Suprapubic skin (tissue), 4 donors: ENCODE results near the gene TCTN1. TPM values are rescaled to one million over a fixed set of nuclear protein-coding genes. Genes with fewer than 3 reads are reported as not detected.
"Not testable (repeated sequence)": the region's sequence is repeated elsewhere in the genome, so short reads cannot be mapped to it uniquely, and the experiment has no call there.

Experiments
- DNase-seq, 2 donors: peaks; one replicate each; pipeline ENCODE4 v3.0.0-alpha.2; 2019; ENCODE audit warnings: low spot score in 2 of 2
- H3K27ac ChIP-seq: fragments of 200-600 bp; sonication (generic); one replicate; pipeline ENCODE4 v1.5.1; 2019
- H3K27me3 ChIP-seq: fragments of 200-600 bp; sonication (generic); one replicate; pipeline ENCODE4 v1.5.1; 2019
- H3K36me3 ChIP-seq: fragments of 200-600 bp; sonication (generic); one replicate; pipeline ENCODE4 v1.5.1; 2019
- H3K4me1 ChIP-seq: fragments of 200-600 bp; sonication (generic); one replicate; pipeline ENCODE4 v1.5.1; 2019
- H3K4me3 ChIP-seq: fragments of 200-600 bp; sonication (generic); one replicate; pipeline ENCODE4 v1.5.1; 2019; ENCODE audit warnings: mild to moderate bottlenecking
- H3K9me3 ChIP-seq: fragments of 200-600 bp; sonication (generic); one replicate; pipeline ENCODE4 v1.5.1; 2019
- EP300 ChIP-seq: sonication (generic); formaldehyde crosslinking; IDR thresholded peaks from one replicate; pipeline ENCODE4 v1.6.1; 2017; ENCODE audit warnings: antibody characterized with exemption
- POLR2A ChIP-seq, 2 donors: fragments of 450-650 bp; IDR thresholded peaks; one replicate each; pipeline ENCODE4 v1.6.1; 2017; ENCODE audit warnings: antibody characterized with exemption in 2 of 2, mild to moderate bottlenecking in 2 of 2, moderate library complexity in 2 of 2
- POLR2AphosphoS5 ChIP-seq, 3 donors: sonication (generic); formaldehyde crosslinking; IDR thresholded peaks; one replicate each; pipeline ENCODE4 v1.6.1; 2017; ENCODE audit warnings: antibody characterized with exemption in 3 of 3
- WGBS: methylation state at CpG from one replicate; pipeline ENCODE4 v1.1.5; 2018; 5-methylcytosine and 5-hydroxymethylcytosine counted together
- total RNA-seq, 4 donors: library from RNA; depleted of rRNA; stranded (reverse); fragments of >200 nt; gene quantifications; one replicate each; pipeline ENCODE4 v1.1.0, GENCODE V29; 2016
- TF ChIP-seq, protein P1 (sequence below), 2 donors: fragments of 200-600 bp in 1 of 2; fragments of 450-650 bp in 1 of 2; sonication (generic) in 1 of 2; IDR thresholded peaks; one replicate each; pipeline ENCODE4 v1.5.1; 2016 to 2019; ENCODE audit warnings: antibody characterized with exemption in 2 of 2, mild to moderate bottlenecking in 1 of 2, moderate library complexity in 1 of 2

Gene TCTN1
- total RNA-seq, 4 donors from 2014 or later, result 18.9 to 46.4 (median 28.4) TPM

DNA sequence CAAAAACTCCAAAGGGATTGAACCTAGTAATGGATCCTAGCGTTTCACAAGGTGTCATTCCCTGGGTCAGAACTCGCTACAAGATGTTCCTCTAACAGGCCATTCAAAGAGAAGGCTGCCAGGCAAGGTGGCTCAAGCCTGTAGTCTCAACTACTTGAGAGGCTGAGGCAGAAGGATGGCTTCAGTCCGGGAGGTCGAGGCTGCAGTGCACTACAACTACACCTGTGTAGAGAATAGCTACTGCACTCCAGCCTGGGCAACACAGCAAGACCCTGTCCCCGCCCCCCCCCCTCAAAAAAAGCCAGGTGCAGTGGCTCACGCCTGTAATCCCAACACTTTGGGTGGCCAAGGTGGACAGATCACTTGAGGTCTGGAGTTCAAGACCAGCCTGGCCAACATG is 45.2 kb upstream of the TCTN1 start:
- Histone ChIP-seq H3K27me3 (no peaks in the 10 kb centered on the region), H3K4me1 (peaks cover 32% of the 10 kb centered on the region), H3K4me3 (no peak overlapping the region), H3K27ac (no peak overlapping the region), H3K9me3 (no peaks in the 10 kb centered on the region), H3K36me3 (no peaks in the 10 kb centered on the region)
- 97% methylated on average over 6 of the region's 6 CpGs for WGBS
- TF ChIP-seq EP300 (no peak), POLR2AphosphoS5 (IDR thresholded peaks at IDR 0.05) (no peak), POLR2A (IDR thresholded peaks at IDR 0.05) (no peak)
- TF ChIP-seq, protein P1, sequence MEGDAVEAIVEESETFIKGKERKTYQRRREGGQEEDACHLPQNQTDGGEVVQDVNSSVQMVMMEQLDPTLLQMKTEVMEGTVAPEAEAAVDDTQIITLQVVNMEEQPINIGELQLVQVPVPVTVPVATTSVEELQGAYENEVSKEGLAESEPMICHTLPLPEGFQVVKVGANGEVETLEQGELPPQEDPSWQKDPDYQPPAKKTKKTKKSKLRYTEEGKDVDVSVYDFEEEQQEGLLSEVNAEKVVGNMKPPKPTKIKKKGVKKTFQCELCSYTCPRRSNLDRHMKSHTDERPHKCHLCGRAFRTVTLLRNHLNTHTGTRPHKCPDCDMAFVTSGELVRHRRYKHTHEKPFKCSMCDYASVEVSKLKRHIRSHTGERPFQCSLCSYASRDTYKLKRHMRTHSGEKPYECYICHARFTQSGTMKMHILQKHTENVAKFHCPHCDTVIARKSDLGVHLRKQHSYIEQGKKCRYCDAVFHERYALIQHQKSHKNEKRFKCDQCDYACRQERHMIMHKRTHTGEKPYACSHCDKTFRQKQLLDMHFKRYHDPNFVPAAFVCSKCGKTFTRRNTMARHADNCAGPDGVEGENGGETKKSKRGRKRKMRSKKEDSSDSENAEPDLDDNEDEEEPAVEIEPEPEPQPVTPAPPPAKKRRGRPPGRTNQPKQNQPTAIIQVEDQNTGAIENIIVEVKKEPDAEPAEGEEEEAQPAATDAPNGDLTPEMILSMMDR (IDR thresholded peaks at IDR 0.05), result no peak
- DNase-seq, result no peak

DNA sequence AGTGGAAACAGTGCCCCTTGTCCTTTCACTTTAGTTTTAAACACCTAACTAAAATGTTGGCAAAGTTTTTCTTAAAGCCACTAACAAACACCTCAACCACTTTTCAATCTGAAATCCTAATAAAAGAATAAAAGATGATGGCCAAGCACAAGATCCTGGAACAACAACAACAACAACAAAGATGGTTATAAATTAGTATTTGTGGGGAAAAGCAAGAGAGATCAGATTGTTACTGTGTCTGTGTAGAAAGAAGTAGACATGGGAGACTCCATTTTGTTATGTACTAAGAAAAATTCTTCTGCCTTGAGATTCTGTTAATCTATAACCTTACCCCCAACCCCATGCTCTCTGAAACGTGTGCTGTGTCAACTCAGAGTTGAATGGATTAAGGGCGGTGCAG is 44.1 kb upstream of the TCTN1 start:
- H3K4me3 ChIP-seq, DNase-seq, H3K27me3 ChIP-seq, H3K27ac ChIP-seq, H3K9me3 ChIP-seq, H3K36me3 ChIP-seq: not testable (repeated sequence)
- peaks cover 32% of the 10 kb centered on the region for H3K4me1 ChIP-seq
- WGBS, result no CpG with 5 or more reads among the region's 2 CpGs

DNA sequence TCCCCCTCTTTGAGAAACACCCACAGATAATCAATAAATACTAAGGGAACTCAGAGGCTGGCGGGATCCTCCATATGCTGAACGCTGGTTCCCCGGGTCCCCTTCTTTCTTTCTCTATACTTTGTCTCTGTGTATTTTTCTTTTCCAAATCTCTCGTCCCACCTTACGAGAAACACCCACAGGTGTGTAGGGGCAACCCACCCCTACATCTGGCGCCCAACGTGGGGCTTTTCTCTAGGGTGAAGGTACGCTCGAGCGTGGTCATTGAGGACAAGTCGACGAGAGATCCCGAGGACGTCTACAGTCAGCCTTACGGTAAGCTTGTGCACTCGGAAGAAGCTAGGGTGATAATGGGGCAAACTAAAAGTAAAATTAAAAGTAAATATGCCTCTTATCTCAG is 43.1 kb upstream of the TCTN1 start:
- not testable (repeated sequence) for H3K4me3 ChIP-seq, H3K9me3 ChIP-seq, H3K27me3 ChIP-seq, DNase-seq, H3K36me3 ChIP-seq, H3K27ac ChIP-seq
- WGBS, result over 99% methylated on average over 16 of the region's 16 CpGs
- H3K4me1 ChIP-seq, result peaks cover 31% of the 10 kb centered on the region

DNA sequence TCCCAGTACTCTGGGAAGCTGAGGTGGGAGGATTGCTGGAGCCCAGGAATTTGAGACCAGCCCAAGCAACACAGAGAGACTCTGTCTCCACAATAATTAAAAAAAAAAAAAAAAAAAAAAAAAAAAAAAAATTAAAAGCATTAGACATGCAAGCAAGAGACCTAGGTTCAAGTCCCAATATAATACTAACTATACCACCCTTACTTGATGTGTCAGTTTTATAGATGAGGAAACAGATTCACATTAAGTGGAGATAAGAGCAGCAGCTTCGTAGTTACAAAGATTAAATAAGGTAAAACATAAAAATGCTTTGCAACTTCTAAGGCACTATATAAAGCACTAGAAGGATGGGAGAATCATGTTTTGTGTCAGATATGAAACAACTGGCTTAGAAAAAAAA is 39.9 kb upstream of the TCTN1 start:
- H3K27ac ChIP-seq, result no peak overlapping the region
- WGBS, result 79% methylated on average over 1 of the region's 1 CpG
- DNase-seq, result no peak
- H3K9me3 ChIP-seq, result no peaks in the 10 kb centered on the region
- TF ChIP-seq, protein P1 (IDR thresholded peaks at IDR 0.05), result no peak
- TF ChIP-seq POLR2A (IDR thresholded peaks at IDR 0.05) (no peak), EP300 (no peak), POLR2AphosphoS5 (IDR thresholded peaks at IDR 0.05) (no peak)
- H3K4me3 ChIP-seq, result no peak overlapping the region
- H3K27me3 ChIP-seq, result no peaks in the 10 kb centered on the region
- H3K36me3 ChIP-seq, result no peaks in the 10 kb centered on the region
- peaks cover 43% of the 10 kb centered on the region for H3K4me1 ChIP-seq

DNA sequence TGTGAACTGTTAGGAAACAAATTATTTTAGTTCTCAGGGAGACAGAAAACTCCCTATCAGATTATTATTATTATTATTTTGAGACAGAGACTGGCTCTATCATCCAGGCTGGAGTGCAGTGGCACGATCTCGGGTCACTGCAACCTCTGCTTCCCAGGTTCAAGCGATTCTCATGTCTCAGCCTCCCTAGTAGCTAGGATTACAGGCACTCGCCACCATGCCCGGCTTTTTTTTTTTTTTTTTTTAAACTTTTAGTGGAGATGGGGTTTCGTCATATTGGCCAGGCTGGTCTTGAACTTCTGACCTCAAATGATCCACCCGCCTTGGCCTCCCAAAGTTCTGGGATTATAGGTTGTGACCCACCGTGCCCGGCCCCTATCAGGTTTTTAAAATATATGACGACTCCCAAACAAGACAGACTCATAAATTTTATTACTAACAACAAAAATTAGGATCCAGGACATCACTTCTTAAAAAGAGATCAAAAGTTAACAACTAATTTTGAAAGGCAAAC is 39.2 kb upstream of the TCTN1 start:
- not testable (repeated sequence) for H3K36me3 ChIP-seq, DNase-seq, H3K27me3 ChIP-seq, H3K9me3 ChIP-seq, H3K4me3 ChIP-seq
- Histone ChIP-seq H3K27ac (peak overlapping the region; percentile 41), H3K4me1 (peaks cover 49% of the 10 kb centered on the region)
- 89% methylated on average over 10 of the region's 10 CpGs for WGBS

DNA sequence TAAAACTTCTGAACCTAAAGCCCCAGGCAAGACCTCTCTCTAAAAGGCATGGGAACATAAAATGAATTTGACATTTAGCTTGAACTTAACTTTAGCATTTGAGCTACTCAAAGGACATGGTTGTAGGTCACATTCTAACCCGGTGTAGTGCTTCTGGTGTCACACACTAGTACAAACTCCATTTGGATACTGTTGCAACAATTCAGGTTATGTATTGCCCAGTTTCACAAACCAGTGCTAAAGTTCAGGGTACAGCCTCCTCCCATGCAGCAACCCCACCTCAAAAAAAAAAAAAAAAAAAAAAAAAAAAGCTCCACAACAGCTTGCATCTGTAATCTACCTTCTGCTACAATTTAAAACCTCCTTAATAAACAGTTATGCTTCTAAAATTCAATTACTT is 38.6 kb upstream of the TCTN1 start:
- Histone ChIP-seq H3K9me3 (no peaks in the 10 kb centered on the region), H3K4me3 (no peak overlapping the region), H3K27me3 (no peaks in the 10 kb centered on the region), H3K4me1 (peaks cover 54% of the 10 kb centered on the region), H3K27ac (peak overlapping the region; percentile 93), H3K36me3 (no peaks in the 10 kb centered on the region)
- no peak for TF ChIP-seq POLR2A (IDR thresholded peaks at IDR 0.05)
- TF ChIP-seq, protein P1 (IDR thresholded peaks at IDR 0.05), result no peak
- no peak for TF ChIP-seq EP300
- no peak for TF ChIP-seq POLR2AphosphoS5 (IDR thresholded peaks at IDR 0.05)
- DNase-seq, result no peak
- WGBS, result 26% methylated on average over 1 of the region's 1 CpG

DNA sequence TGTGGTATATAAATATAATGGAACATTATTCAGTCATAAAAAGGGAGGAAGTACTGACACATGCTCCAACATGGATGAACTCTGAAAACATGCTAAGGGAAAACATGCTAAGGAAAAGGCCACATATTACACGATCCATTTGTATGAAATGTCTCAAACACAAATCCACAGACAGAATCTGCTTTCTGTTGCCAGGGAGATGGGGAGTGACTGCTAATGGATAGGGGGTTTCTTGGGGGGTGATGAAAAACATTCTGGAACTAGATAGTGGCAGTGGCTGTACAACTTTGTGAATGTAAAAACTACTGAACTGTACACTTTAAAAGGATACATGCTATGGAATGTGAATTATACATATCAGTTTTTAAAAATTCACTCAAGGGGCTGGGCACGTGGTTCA is 37.4 kb upstream of the TCTN1 start:
- Histone ChIP-seq H3K9me3 (no peaks in the 10 kb centered on the region), H3K4me1 (peaks cover 66% of the 10 kb centered on the region), H3K27ac (peak overlapping the region; percentile 93), H3K27me3 (no peaks in the 10 kb centered on the region), H3K36me3 (no peaks in the 10 kb centered on the region), H3K4me3 (no peak overlapping the region)
- TF ChIP-seq POLR2AphosphoS5 (IDR thresholded peaks at IDR 0.05), result no peak
- 85% methylated on average over 2 of the region's 2 CpGs for WGBS
- no peak for DNase-seq
